WI38 (cell line): ENCODE results near the gene CTIF.

Source experiments
- H3K4me3 ChIP-seq: 2 replicates; pipeline ENCODE4 v1.5.1; 2011; ENCODE audit warnings: low read depth, mild to moderate bottlenecking, control low read depth, low read length
- TF ChIP-seq, protein P1 (sequence below): IDR thresholded peaks from 2 replicates; pipeline ENCODE4 v1.5.1; 2012; ENCODE audit warnings: low read depth, mild to moderate bottlenecking, control low read depth, low read length

CTIF gene

DNA sequence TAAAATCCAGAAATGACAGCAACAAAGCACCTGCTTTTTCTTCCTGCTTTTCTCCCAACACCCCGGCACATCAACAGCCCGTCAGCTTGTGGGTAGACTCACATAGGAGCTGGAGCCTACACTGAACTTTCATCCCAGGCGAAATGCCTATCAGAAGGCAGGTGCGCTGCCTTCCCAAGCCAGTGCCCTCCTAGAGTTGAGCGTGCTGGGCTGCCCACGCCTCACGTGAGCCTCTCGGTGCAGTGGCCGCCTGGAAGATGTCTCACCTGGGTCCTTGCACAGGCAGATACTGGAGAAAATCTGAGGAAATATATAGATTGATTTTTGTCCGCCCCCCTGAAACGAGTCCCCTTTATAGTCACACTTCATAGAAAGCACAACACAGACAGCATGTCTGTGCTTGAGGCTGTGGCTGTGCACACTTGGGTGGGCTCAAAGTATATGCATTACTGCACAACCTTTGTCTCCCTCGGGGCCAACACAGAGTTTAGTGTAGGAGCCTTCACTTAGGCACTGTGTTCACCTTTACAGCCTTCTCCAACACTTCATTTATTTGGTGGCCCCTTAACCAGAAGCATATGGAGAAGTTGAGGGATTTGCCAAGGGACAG is 299.4 kb downstream of the CTIF start:
- TF ChIP-seq, protein P1, sequence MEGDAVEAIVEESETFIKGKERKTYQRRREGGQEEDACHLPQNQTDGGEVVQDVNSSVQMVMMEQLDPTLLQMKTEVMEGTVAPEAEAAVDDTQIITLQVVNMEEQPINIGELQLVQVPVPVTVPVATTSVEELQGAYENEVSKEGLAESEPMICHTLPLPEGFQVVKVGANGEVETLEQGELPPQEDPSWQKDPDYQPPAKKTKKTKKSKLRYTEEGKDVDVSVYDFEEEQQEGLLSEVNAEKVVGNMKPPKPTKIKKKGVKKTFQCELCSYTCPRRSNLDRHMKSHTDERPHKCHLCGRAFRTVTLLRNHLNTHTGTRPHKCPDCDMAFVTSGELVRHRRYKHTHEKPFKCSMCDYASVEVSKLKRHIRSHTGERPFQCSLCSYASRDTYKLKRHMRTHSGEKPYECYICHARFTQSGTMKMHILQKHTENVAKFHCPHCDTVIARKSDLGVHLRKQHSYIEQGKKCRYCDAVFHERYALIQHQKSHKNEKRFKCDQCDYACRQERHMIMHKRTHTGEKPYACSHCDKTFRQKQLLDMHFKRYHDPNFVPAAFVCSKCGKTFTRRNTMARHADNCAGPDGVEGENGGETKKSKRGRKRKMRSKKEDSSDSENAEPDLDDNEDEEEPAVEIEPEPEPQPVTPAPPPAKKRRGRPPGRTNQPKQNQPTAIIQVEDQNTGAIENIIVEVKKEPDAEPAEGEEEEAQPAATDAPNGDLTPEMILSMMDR = no peak
- no peak overlapping the region for H3K4me3 ChIP-seq

DNA sequence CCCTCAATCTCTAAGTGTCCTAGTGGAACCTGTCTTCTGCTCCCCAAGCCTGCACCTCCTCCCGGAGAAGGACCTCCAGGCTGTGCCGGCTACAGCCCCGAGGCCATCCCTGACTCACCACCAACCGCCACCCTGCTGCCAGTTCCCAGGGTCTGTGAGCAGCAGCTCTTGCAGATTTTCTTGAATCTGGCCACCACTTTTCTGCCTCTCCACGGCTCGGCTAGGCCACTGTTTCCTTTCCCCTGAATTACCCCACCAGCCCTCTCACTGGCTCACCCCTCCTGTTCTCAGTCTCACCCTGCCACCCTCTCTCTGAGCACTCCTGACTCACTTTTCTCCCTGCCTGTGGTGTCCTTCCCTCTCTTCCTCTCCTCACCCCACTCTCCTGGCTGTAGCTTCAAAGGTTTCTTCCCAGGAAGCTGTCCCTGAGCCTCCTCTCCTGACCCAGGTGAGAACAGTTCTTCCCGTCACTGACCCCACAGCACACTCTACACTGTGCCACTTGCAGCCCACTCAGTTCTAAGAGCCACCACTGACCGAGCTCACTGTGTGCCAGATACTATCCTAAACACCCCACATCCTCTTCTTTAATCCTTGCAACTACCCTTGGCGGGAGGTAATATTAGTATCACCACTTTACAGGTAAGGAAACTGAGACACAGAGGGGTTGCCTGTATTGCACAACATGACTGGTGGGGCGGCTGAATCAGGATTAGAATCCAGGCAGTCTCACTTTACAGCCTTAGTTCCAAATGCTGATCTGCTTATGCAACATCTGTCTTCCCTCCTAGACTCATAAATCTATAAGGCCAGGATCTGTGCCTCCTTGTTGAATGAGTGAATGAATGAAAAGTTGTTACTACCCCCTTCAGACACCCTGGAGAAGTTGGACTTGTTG is 300.3 kb downstream of the CTIF start:
- no peak overlapping the region for H3K4me3 ChIP-seq
- TF ChIP-seq, protein P1 = no peak

DNA sequence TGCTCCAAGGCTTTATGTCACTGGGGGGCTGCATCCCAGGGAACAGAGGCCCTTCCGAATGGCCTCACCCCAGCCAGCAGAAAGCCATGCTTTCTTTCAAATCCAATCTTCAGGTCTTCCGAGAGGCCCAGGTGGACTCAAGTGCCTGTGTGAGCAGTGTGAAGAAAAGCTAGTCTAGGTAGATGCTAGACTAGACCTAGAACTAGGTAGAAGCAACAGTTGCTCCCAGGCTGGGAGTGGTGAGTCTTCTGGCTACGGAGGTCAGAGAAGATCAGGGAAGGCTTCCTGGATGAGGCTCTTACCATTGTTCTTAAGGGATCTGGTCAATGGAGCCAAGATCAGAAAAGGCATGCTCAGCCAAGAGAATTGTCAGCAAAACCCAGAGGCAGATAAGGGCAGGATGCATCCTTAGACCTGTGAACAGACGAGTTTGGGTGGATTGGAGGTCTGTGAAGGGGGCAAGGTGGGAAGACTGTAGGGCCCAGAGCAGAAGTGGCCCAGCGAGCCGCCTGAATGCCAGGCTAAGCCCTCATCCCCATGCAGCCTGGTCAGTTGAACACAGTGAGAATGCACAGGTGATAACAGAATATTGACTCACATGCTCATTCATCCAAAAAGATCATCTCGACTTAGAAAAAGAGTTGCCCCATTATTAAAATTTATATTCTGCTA is 301.1 kb downstream of the CTIF start:
- H3K4me3 ChIP-seq = no peak overlapping the region

DNA sequence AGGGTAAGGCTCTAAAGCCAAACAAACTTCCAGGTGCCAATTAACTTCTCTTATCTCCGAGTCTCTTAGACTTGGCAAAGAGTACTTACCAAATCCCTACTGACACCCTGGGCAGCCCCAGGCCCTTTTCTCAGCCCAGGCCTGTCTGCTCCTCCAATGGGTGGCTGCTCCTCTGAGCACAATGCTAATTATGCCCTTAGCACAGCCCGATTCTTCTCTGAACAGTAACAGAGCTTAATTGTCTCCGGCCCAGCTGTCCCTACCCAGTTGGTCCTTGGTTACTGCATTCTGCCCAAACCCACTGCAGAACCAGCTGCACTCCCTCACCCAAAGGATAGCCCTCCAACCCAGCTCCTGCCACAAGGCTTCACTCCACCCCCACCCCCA is 301.7 kb downstream of the CTIF start:
- TF ChIP-seq, protein P1 = no peak
- no peak overlapping the region for H3K4me3 ChIP-seq

More for the DNA sequence above, 301.1 kb downstream of the CTIF start:
- TF ChIP-seq, protein P1 = no peak

DNA sequence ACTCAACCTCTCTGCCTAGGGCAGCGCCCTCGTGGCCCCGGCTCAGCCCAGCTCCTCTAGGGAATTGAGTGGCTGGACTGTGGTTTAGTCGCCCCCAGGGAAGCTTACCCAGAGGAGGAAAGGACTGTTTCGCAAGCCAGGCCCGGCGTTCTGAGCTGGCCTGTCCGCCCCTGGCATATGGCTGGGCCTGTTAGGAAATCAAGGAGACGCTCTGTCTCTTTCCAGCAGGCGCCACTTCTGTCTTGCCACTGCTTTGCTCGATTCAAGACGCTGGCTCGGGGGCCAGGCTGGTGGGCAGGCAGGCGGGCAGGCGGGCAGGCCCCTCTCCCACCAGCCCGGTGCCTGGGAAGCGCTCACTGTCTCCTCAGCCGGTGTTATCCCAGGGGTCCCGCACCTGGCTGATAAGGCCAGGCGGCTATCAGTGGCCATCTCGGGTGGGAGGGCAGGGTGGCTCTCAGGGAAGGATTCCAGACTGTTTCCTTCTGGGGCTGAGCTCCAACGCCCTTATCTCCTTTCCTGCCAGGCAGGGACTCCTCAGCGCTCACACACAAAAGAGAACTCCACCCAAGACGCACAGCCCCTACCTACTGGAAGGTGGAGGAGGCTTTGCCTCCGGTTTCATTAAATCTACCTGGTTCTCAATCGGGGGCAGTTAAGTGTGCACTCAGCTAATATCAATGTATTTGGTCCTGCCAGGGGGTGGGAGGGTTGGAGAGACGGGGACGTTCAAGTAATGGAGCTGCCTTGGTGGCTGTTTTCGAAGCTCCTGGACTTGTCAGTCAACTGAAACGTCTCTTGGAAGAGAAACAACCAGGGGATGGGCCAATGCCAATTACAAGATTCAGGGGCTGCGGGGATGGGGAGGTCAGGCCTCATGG is 302.8 kb downstream of the CTIF start:
- H3K4me3 ChIP-seq = no peak overlapping the region
- TF ChIP-seq, protein P1 = no peak

DNA sequence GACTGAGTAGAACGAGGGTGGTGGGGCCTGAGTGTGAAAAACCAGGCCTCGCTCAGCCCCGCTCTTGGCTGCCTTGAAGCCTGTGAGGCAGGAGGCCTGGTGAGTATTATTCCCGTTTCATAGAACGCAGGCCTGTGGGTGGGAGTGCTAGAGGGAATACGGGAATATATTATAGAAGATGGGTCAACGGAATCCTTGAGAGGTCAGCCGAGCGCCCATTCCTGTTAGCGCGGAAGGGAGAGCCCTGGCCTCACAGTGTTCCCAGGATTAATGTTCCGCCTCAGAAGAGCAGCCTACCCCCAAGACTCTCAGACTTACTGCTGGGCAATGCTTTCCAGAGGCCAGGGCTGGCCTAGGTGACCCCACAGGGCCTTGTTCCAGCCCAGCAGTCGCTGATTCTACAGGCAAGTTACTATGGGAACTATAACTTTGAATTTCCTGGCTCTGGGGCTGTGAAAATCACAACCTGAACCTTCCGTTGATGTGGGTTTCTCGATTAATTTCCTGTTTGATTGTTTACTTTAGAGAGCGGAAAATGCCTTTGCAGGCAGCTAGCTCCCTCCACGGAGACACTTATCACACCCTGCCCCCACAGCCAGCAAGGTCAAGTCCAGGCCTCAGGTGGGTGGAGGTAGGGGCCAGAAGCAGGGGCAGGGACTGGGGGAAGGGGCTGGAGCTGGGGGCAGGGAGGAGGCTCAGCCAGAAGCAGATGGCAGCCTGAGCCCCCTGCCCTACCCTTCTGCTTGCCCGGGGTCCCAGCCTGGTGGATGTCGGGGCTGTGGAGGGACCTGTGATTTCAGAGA is 303.6 kb downstream of the CTIF start:
- TF ChIP-seq, protein P1 = no peak
- H3K4me3 ChIP-seq = no peak overlapping the region
